Right forelimb (tissue), 1 donor: Measurements from ENCODE around the gene LRIG1.

Source experiments
- DNase-seq: peaks from one replicate; pipeline ENCODE4 v3.0.0-alpha.2; 2018

LRIG1 gene

DNA sequence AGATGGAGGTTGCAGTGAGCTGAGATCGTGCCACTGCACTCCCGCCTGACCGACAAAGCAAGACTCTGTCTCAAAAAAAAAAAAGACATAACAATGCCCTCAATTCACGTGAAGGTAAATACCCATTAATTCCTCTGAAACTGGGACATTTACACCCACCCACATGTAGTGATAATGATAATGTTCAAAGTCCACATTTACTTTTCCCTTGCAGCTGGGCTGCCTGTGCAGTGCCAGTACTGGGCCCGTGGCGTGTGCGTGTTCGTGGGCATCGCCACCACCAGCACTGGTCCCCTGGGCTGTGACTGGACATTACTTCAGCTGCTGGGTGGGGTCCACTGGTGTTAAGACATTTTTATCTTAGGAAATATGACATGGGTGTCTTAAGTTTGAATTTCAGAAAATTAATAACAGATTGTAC lies 156.4 kb downstream of the LRIG1 start:
- DNase-seq: no peak

DNA sequence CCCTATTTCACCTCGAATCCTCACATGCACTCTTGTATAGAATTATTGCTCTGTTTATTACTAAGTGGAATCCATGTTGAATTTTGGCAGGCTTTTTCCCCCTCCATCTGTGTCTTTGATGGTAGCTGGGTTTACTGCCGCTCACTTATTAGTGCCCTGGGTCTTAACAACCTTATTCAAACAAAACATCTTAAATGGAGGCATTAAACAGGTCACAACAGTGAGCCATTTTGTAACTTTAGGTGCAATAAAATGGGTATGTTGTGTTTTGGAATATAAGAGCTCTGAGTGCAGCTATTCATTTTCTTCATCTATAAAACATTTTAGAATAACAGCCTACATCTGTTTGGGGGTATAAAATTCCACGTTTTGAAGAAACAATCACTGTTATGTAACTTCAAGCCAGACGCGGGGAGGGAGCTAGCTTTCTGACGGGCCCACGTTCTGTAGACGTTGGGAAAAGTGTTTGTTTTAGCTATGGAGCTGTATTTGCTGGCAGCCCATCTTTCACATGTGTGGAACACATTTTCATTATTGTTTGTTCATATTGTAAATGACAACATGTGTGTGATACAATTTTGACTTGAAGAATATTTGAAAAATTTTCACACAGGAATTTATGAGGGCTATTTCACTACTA lies 158.0 kb downstream of the LRIG1 start:
- DNase-seq: no peak

DNA sequence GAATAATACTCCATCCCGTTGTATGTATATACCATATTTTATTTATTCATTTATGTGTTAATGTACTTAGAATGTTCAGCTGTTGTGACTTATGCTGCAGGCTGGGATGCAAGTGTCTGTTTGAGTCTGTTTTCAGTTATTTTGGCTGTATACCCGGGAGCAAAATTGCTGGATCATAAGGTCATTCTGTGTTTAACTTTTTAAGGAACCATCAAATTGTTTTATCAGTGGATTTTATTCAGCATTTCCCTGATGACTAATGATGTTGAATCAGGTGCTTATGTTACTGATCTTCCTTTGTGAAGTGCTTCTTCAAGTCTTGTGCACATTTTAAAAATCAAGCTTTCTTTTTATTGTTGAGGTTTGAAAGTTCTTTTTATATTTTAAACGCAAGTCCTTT lies 161.9 kb downstream of the LRIG1 start:
- no peak for DNase-seq

DNA sequence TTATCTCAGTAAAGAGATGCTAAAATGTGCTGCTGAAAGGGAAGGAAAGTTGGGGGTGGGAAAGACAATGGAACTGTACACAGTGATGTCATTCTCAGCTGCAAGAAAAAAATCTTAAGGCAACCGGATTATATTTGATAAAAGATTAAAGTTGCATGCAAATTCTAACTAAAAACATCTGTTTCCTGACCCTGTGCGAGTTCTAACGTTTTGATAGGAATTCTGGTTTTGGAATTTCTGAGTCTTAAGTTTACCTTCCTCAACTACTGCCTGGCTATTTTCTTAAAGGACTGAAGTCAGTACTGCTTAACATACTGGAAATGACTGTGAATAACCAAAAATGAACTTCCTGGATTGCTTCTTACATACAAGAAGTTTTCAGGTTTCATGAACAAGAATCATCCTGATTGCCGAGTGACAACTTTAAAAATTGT lies 164.5 kb downstream of the LRIG1 start:
- no peak for DNase-seq

- DNase-seq: no peak
These were observed 165.2 kb downstream of the LRIG1 start for GRCh38 chr3:66335671-66336070.
